ENCODE data around the gene RAI1.

RAI1 gene

GRCh38 chr17:17823433-17824118 is 142.3 kb downstream of the RAI1 start:
- in situ Hi-C loops (cut with HindIII; ENCODE audit: low sequenced_read_pairs): loop anchor here (10.0 kb wide), 1 partner anchor 149 kb away; no protein-coding TSS in a partner anchor

- in situ Hi-C loops (cut with HindIII; ENCODE audit: low sequenced_read_pairs): loop anchor here (10.0 kb wide), 1 partner anchor 149 kb away; no protein-coding TSS in a partner anchor
These were observed 143.0 kb downstream of the RAI1 start for GRCh38 chr17:17824119-17824782.

- in situ Hi-C loops (cut with HindIII; ENCODE audit: low sequenced_read_pairs): loop anchor here (10.0 kb wide), 1 partner anchor 150 kb away; no protein-coding TSS in a partner anchor
These were observed 143.7 kb downstream of the RAI1 start for GRCh38 chr17:17824783-17825614.

- in situ Hi-C loops (cut with HindIII; ENCODE audit: low sequenced_read_pairs): loop anchor here (10.0 kb wide), 1 partner anchor 152 kb away; no protein-coding TSS in a partner anchor
These were observed 145.1 kb downstream of the RAI1 start for GRCh38 chr17:17826342-17826713.

GRCh38 chr17:17826942-17827785 is 145.9 kb downstream of the RAI1 start:
- in situ Hi-C loops (cut with HindIII; ENCODE audit: low sequenced_read_pairs): loop anchor here (10.0 kb wide), 1 partner anchor 152 kb away; no protein-coding TSS in a partner anchor

GRCh38 chr17:17827826-17828621 is 146.8 kb downstream of the RAI1 start:
- in situ Hi-C loops (cut with HindIII; ENCODE audit: low sequenced_read_pairs): loop anchor here (10.0 kb wide), 1 partner anchor 153 kb away; no protein-coding TSS in a partner anchor

- in situ Hi-C loops (cut with HindIII; ENCODE audit: low sequenced_read_pairs): loop anchor here (10.0 kb wide), 1 partner anchor 95 kb away; no protein-coding TSS in a partner anchor
These were observed 149.0 kb downstream of the RAI1 start for GRCh38 chr17:17830269-17830567.

- in situ Hi-C loops (cut with HindIII; ENCODE audit: low sequenced_read_pairs): loop anchor here (10.0 kb wide), 1 partner anchor 96 kb away; no protein-coding TSS in a partner anchor
These were observed 149.5 kb downstream of the RAI1 start for GRCh38 chr17:17830740-17831207.

GRCh38 chr17:17831208-17832031 is 150.2 kb downstream of the RAI1 start:
- in situ Hi-C loops (cut with HindIII; ENCODE audit: low sequenced_read_pairs): loop anchor here (10.0 kb wide), 1 partner anchor 97 kb away; no protein-coding TSS in a partner anchor

- in situ Hi-C loops (cut with HindIII; ENCODE audit: low sequenced_read_pairs): loop anchor here (10.0 kb wide), 1 partner anchor 97 kb away; no protein-coding TSS in a partner anchor
These were observed 150.7 kb downstream of the RAI1 start for GRCh38 chr17:17832032-17832363.

- in situ Hi-C loops (cut with HindIII; ENCODE audit: low sequenced_read_pairs): loop anchor here (10.0 kb wide), 1 partner anchor 99 kb away; no protein-coding TSS in a partner anchor
These were observed 152.6 kb downstream of the RAI1 start for GRCh38 chr17:17833658-17834357.

GRCh38 chr17:17834974-17835373 is 153.7 kb downstream of the RAI1 start:
- in situ Hi-C loops (cut with HindIII; ENCODE audit: low sequenced_read_pairs): loop anchor here (10.0 kb wide), 1 partner anchor 100 kb away; no protein-coding TSS in a partner anchor

GRCh38 chr17:17835415-17836249 is 154.4 kb downstream of the RAI1 start:
- in situ Hi-C loops (cut with HindIII; ENCODE audit: low sequenced_read_pairs): loop anchor here (10.0 kb wide), 1 partner anchor 101 kb away; no protein-coding TSS in a partner anchor

- in situ Hi-C loops (cut with HindIII; ENCODE audit: low sequenced_read_pairs): loop anchor here (10.0 kb wide), 1 partner anchor 102 kb away; no protein-coding TSS in a partner anchor
These were observed 155.1 kb downstream of the RAI1 start for GRCh38 chr17:17836250-17836817.

- in situ Hi-C loops (cut with HindIII; ENCODE audit: low sequenced_read_pairs): loop anchor here (10.0 kb wide), 1 partner anchor 102 kb away; no protein-coding TSS in a partner anchor
These were observed 155.6 kb downstream of the RAI1 start, which contains the start of gene SREBF1 for GRCh38 chr17:17836818-17837379. Gene SREBF1 (minus strand): TSS chr17:17836986. CDS start chr17:17836817, 169 bp downstream.

GRCh38 chr17:17837380-17837821 is 156.1 kb downstream of the RAI1 start:
- in situ Hi-C loops (cut with HindIII; ENCODE audit: low sequenced_read_pairs): loop anchor here (10.0 kb wide), 1 partner anchor 103 kb away; no protein-coding TSS in a partner anchor

Measured in endothelial cell of hepatic sinusoid (primary cell).